GM12873 (cell line): ENCODE data around the gene TOMM6.

ENCODE experiments used
- TF ChIP-seq, protein P1 (sequence below): IDR thresholded peaks from 2 replicates; pipeline ENCODE4 v1.5.1; 2012; ENCODE audit warnings: low read depth, mild to moderate bottlenecking, moderate library complexity, low read length, control low read depth; ENCODE audit not compliant: insufficient read depth; ENCODE audit errors: missing control alignments

The TOMM6 gene

DNA sequence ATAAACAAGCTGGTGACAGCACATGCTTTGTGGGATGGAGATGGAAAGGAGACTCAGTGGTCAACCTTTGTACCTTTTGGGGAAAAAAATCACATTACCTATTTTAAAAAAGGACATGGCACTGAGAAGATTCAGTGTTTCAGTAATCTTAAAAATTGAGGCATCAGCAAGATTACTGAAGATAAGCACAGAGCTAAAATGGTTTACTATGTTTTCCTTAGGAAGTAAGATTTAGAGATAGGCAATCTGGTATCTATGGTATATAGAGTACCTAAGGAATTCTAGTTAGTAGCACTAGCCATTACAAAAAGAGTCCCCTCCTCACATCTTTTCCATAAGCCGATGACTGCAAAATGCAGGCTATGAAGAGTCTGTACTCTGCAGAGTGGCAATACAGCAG lies 35.7 kb downstream of the TOMM6 start:
- TF ChIP-seq, protein P1, sequence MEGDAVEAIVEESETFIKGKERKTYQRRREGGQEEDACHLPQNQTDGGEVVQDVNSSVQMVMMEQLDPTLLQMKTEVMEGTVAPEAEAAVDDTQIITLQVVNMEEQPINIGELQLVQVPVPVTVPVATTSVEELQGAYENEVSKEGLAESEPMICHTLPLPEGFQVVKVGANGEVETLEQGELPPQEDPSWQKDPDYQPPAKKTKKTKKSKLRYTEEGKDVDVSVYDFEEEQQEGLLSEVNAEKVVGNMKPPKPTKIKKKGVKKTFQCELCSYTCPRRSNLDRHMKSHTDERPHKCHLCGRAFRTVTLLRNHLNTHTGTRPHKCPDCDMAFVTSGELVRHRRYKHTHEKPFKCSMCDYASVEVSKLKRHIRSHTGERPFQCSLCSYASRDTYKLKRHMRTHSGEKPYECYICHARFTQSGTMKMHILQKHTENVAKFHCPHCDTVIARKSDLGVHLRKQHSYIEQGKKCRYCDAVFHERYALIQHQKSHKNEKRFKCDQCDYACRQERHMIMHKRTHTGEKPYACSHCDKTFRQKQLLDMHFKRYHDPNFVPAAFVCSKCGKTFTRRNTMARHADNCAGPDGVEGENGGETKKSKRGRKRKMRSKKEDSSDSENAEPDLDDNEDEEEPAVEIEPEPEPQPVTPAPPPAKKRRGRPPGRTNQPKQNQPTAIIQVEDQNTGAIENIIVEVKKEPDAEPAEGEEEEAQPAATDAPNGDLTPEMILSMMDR: no peak

DNA sequence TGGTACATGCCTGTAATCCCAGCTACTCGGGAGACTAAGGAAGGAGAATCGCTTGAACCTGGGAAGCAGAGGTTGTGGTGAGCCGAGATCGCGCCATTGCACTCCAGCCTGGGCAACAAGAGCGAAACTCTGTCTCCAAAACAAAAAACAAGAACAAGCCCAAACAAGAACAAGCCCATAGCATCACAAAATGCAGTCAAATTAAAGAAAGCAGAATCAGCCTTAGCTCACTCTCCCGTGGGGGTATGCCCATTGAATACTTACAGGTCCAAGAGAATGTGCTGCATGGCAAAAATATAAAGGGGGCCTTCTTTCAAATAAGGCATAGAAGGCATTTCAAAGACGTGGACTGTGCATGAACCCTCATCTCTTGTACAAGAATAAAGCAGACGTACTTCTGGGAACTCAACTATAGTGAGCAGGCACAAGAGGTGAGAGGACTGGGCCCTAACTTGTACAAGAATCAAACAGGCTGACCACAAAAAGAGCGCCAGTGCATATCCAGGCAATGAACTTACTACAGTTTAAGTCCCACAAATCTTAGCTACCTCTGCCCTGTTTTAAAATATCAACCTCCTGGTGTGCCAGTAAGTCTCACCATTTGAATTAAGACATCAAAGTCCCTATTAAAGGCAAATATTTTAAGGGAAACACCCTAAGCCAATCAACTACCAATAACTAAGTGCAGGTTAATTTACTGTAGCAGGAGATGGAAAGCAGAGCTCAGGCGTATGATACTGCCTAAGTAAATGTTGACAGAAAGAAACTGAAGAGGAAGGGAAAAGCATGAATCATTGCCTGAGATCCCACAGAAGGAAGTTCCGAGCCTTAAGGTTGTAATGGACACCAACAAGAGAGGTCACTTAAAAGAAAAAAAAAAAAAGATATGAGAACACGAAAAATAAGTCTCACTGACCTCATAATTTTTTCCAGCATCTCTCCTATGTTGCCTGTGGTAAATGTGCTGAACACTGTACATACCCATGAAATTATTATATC lies 37.4 kb downstream of the TOMM6 start:
- TF ChIP-seq, protein P1: no peak

DNA sequence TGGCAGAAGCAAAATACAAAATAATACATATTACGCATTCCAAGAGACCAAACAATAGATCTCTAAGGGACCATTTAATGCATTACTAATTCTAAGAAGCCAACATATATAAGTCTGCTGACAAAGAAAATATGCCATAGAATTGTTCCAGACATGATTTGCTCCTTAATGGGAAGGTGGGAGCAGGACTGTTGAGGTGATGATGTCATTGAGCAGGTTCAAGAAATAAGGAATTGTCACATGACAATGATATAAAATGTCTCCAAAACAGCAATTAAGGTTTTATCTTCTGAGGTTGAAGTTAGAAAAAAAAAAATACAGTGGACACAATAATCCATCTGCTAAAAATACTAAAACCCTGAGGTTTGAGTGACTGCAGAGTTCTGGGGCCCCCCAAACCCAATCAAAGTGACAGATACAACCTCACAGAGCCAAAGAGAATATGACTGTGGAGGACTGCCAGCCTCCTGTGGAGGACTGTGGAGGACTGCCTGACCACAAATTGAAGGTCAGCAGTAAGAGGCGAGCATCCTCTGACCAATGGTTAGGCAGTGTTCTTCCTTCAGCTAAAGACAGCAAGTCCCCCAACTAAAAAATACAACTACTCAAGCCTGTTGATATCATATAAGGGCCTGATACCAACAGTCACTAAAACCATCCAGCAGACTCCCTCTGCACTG lies 39.0 kb downstream of the TOMM6 start:
- TF ChIP-seq, protein P1: no peak

DNA sequence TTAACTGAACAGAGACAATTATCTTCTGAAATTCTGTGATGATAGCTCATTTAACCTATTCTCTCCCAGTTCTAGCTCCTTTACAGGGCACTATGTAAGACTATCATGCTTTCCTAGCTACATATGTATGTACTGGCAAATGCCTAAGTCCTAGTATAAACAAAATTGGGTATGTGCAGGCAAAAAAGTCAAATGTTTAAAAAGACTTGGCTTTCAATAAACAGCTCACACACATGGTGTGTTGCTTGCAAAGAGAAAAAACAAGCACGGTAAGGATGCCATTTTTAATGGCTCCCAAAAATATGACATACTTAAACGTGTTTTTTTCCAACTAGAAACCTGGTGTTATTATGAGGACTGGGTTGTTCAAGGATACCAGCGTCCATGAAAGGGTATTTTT lies 44.8 kb downstream of the TOMM6 start:
- TF ChIP-seq, protein P1: no peak

DNA sequence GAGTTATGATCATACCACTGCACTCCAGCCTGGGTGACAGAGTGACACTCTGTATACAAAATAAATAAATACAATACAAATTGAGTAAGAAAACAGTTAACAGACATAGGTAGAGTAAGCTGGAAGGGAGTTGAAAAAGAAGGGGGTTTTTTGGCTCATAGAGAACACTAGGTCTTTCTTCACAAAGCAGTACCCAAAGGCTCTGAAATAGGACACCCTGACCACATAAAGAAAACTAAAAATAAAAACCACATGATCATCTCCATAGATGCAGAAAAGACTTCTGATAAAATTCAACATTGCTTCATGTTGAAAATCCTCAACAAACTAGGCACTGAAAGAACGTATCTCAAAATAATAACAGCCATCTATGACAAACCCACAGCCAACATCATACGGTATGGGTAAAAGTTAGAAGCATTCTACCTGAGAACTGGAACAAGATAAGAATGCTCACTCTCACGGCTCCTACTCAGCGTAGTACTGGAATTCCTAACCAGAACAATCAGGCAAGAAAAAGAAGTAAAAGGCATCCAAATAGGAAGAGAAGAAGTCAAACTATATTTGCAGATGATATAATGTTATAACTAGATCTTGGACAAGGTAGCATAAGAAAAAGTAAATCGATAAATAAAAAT lies 48.6 kb downstream of the TOMM6 start:
- TF ChIP-seq, protein P1: no peak

DNA sequence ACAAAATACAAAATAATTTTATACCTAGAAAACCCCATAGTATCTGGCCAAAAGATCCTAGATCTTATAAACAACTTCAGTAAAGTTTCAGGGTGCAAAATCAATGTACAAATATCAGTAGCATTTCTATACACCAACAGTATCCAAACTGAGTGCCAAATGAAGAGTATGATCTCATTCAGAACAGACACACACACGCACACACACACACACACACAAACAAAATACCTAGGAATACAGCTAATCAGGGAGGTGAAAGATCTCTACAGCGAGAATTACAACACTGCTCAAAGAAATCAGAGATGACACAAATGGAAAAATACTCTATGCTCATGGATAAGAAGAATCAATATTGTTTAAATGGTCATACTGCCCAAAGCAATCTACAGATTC lies 49.2 kb downstream of the TOMM6 start:
- TF ChIP-seq, protein P1: no peak
